ENCODE results near the gene SLC35B4. TPM values are rescaled to one million over a fixed set of nuclear protein-coding genes. Genes with fewer than 3 reads are reported as not detected.
"Not testable (repeated sequence)": the region's sequence is repeated elsewhere in the genome, so short reads cannot be mapped to it uniquely, and the experiment has no call there.

SLC35B4 gene
- polyA plus RNA-seq, 4 donors: 2.7 to 11.8 (median 4.1) TPM

DNA sequence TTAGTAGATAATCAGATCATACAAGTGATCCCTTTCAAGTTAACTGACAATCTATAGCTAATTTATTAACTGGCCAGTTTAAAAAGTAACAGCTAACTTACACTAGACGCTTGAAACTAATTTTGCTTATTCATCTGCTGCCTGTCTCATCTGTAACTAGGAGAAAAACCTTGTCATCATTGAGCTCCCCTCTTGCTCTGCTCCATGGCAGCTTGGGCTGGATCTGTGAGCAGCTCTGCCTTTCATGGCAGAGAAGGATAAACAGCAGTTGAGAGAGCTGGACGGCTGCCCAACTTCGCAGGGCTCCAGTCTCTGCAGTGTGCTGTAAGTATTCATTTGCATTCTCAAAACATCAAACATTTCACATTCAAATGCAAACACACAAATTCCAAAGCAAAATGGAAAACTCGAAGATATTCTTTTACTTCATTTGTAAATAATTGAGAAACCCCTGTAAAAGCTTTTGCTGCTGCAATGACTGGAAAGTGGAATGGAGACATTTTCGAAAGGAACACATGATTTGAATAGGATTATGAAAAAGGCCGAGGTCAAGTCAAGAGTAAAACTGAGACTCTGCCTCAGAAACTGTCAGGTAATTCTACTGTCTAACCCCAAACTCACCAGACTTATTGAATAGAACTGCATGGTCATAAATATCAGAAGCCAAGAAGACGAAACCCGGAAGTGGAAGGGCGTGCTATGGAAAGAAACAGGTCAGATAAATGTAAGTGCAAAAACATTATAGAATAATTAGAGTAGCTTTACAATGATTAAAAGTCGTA is 17.6 kb downstream of the SLC35B4 start:
- DNase-seq (peak; percentile 15 to 16), FAIRE-seq (no peak)
- no peaks in the 10 kb centered on the region for H3K27me3 ChIP-seq (ENCODE audit: control insufficient read depth in 3 of 3, insufficient read depth in 3 of 3, low read length in 3 of 3)
- H3K4me1 ChIP-seq (ENCODE audit: control insufficient read depth in 3 of 3, insufficient read depth in 2 of 3, low read depth in 1 of 3, low read length in 2 of 3): no peaks in the 10 kb centered on the region
- H3K36me3 ChIP-seq (ENCODE audit: control insufficient read depth in 3 of 3, insufficient read depth in 2 of 3, low read depth in 1 of 3, low read length in 3 of 3): peaks cover 5 to 20% (median 18%) of the 10 kb centered on the region in 3 donors
- WGBS, 3 donors: 50 to 63% (median 56%) methylated on average over 10 of the region's 10 CpGs
- H3K4me3 ChIP-seq (ENCODE audit: low read depth in 1 of 3, low read length in 3 of 3): no peak overlapping the region
- H3K27ac ChIP-seq (ENCODE audit: low read depth in 1 of 3, low read length in 2 of 3): no peak overlapping the region
- H3K9me3 ChIP-seq (ENCODE audit: control insufficient read depth in 2 of 2, insufficient read depth in 1 of 2, low read depth in 1 of 2, low read length in 1 of 2): peaks cover 0 to 6% of the 10 kb centered on the region in 2 donors

DNA sequence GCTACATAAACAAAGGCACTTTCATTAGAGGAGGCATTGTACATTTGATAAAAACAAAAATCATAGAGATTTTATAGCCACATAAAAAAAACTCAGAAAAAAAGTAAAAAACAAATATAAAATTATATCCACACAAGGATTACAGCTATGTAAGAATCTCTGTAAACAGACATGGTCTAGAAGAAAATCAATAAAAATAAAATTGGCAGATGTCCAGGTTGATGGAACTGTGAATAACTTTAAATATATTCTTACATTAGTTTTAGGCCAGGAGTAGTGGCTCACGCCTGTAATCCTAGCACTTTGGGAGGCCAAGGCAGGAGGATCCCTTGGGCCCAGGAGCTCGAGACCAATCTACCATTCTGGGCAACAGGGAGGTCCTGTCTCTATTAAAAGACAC is 19.2 kb downstream of the SLC35B4 start:
- DNase-seq (no peak), FAIRE-seq (no peak)
- peaks cover 0 to 6% of the 10 kb centered on the region in 2 donors for H3K9me3 ChIP-seq (ENCODE audit: control insufficient read depth in 2 of 2, insufficient read depth in 1 of 2, low read depth in 1 of 2, low read length in 1 of 2)
- no peaks in the 10 kb centered on the region for H3K4me1 ChIP-seq (ENCODE audit: control insufficient read depth in 3 of 3, insufficient read depth in 2 of 3, low read depth in 1 of 3, low read length in 2 of 3)
- peaks cover 5 to 25% (median 16%) of the 10 kb centered on the region in 3 donors for H3K36me3 ChIP-seq (ENCODE audit: control insufficient read depth in 3 of 3, insufficient read depth in 2 of 3, low read depth in 1 of 3, low read length in 3 of 3)
- no peak overlapping the region for H3K27ac ChIP-seq (ENCODE audit: low read depth in 1 of 3, low read length in 2 of 3)
- WGBS, 3 donors: 91 to 100% (median 96%) methylated on average over 2 of the region's 2 CpGs
- H3K27me3 ChIP-seq (ENCODE audit: control insufficient read depth in 3 of 3, insufficient read depth in 3 of 3, low read length in 3 of 3): no peaks in the 10 kb centered on the region
- H3K4me3 ChIP-seq (ENCODE audit: low read depth in 1 of 3, low read length in 3 of 3): no peak overlapping the region

DNA sequence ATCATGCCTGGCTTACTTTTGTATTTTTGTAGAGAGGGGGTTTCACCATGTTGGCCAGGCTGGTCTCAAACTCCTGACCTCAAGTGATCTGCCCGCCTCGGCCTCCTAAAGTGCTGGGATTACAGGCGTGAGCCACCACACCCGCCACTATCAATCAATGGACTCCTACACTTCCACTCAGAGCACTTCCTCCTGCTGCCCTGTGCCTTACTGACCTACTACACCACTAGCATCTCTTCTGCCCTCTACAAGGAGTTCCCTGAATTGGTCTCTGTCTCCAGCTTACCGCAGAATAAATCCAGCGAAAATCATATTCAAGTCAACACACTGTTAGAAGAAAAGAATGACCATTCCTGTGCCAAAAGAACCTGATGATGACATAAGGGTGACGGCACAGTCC is 20.7 kb downstream of the SLC35B4 start:
- H3K36me3 ChIP-seq (ENCODE audit: control insufficient read depth in 3 of 3, insufficient read depth in 2 of 3, low read depth in 1 of 3, low read length in 3 of 3): peaks cover 3 to 25% (median 9%) of the 10 kb centered on the region in 3 donors
- not testable (repeated sequence) for H3K27ac ChIP-seq (ENCODE audit: low read depth in 1 of 3, low read length in 2 of 3); H3K27me3 ChIP-seq (ENCODE audit: control insufficient read depth in 3 of 3, insufficient read depth in 3 of 3, low read length in 3 of 3); FAIRE-seq; H3K4me1 ChIP-seq (ENCODE audit: control insufficient read depth in 3 of 3, insufficient read depth in 2 of 3, low read depth in 1 of 3, low read length in 2 of 3); H3K9me3 ChIP-seq (ENCODE audit: control insufficient read depth in 2 of 2, insufficient read depth in 1 of 2, low read depth in 1 of 2, low read length in 1 of 2); DNase-seq; H3K4me3 ChIP-seq (ENCODE audit: low read depth in 1 of 3, low read length in 3 of 3)
- WGBS, 3 donors: 85 to 87% (median 86%) methylated on average over 4 to 7 of the region's 7 CpGs

DNA sequence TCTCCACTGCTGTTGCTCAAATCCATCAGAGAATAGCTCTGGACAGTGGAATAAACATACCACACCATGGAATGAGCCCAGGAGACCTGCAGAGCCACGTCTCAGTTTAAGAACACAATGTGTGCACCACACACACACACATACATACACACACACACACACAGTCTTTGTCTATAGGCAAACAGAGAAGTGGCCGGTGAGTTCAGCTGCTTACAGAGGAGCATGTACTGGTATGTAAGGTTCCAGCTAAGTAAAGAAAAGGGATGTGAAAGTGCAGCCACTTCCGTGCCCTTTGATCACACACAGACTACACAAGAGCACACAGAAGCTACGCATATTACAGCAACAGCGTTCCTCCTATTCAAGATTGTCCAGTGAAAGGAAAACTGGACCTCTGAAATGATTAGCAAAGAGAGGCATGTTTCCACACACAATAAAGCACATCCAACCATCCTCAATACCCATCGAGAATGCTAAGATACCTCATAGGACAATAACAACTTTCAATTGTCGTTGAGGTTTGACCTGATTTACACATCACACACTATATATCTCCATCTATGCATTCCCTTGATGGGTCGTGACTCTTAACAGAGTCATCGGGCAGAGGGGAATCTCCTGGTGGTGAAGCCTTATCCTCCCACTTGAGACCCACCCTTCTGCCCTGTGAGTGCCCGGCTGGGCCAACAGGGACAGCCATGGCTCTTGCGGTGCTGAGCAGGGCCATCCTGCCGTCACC is 23.6 kb downstream of the SLC35B4 start:
- FAIRE-seq (no peak), DNase-seq (peak in 1 of 2 donors; percentile 58)
- WGBS, 3 donors: 78 to 87% (median 80%) methylated on average over 12 of the region's 12 CpGs
- Histone ChIP-seq H3K4me3 (ENCODE audit: low read depth in 1 of 3, low read length in 3 of 3) (no peak overlapping the region), H3K27ac (ENCODE audit: low read depth in 1 of 3, low read length in 2 of 3) (no peak overlapping the region), H3K4me1 (ENCODE audit: control insufficient read depth in 3 of 3, insufficient read depth in 2 of 3, low read depth in 1 of 3, low read length in 2 of 3) (no peaks in the 10 kb centered on the region), H3K36me3 (ENCODE audit: control insufficient read depth in 3 of 3, insufficient read depth in 2 of 3, low read depth in 1 of 3, low read length in 3 of 3) (peaks cover 4 to 25% (median 7%) of the 10 kb centered on the region in 3 donors), H3K9me3 (ENCODE audit: control insufficient read depth in 2 of 2, insufficient read depth in 1 of 2, low read depth in 1 of 2, low read length in 1 of 2) (peaks cover 0 to 6% of the 10 kb centered on the region in 2 donors), H3K27me3 (ENCODE audit: control insufficient read depth in 3 of 3, insufficient read depth in 3 of 3, low read length in 3 of 3) (no peaks in the 10 kb centered on the region)

DNA sequence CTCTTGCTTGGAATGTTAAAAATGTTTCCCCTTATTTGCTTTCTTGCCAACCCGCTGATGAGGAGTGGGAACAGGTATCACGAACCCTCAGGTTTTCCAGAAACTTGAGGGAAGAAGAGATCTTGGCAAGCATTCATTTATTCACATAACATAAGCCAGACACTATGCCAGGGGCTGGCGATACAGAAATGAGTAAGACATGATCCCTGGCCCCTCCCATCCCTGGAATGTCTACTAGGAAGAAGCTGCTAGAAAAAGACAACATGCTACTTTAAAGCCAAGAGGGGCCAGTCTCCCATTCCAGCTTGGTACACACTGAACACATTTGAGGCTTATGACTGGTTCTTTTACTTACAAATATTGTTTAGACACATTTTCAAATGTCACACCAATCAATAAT is 26.4 kb downstream of the SLC35B4 start:
- 86 to 91% (median 87%) methylated on average over 3 of the region's 3 CpGs for WGBS, 3 donors
- FAIRE-seq (no peak), DNase-seq (no peak)
- Histone ChIP-seq H3K9me3 (ENCODE audit: control insufficient read depth in 2 of 2, insufficient read depth in 1 of 2, low read depth in 1 of 2, low read length in 1 of 2) (peaks cover 0 to 6% of the 10 kb centered on the region in 2 donors), H3K27ac (ENCODE audit: low read depth in 1 of 3, low read length in 2 of 3) (no peak overlapping the region), H3K4me1 (ENCODE audit: control insufficient read depth in 3 of 3, insufficient read depth in 2 of 3, low read depth in 1 of 3, low read length in 2 of 3) (no peaks in the 10 kb centered on the region), H3K27me3 (ENCODE audit: control insufficient read depth in 3 of 3, insufficient read depth in 3 of 3, low read length in 3 of 3) (no peaks in the 10 kb centered on the region), H3K4me3 (ENCODE audit: low read depth in 1 of 3, low read length in 3 of 3) (no peak overlapping the region), H3K36me3 (ENCODE audit: control insufficient read depth in 3 of 3, insufficient read depth in 2 of 3, low read depth in 1 of 3, low read length in 3 of 3) (peaks cover 4 to 16% (median 5%) of the 10 kb centered on the region in 3 donors)

DNA sequence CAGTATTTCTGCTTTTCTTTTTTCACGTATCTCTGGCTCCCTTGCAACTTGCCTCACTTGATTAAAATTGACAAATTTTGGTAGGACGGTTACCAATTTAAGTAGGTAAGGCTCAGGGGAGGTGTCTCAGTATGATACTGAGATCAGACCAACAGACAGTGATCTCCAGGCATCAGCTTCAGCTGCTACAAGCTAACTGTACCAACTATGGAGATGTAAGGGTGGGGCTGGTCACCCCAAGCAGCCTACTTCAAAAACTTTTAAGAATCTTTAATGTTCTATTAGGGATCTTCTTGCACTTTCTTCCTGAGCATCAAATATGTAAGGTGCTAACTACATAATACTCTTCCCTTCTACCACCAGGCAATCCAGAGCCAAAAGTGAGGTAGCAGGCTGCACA is 26.9 kb downstream of the SLC35B4 start:
- WGBS, 3 donors: 83 to 93% (median 91%) methylated on average over 2 of the region's 2 CpGs
- no peak for FAIRE-seq
- H3K27me3 ChIP-seq (ENCODE audit: control insufficient read depth in 3 of 3, insufficient read depth in 3 of 3, low read length in 3 of 3): no peaks in the 10 kb centered on the region

DNA sequence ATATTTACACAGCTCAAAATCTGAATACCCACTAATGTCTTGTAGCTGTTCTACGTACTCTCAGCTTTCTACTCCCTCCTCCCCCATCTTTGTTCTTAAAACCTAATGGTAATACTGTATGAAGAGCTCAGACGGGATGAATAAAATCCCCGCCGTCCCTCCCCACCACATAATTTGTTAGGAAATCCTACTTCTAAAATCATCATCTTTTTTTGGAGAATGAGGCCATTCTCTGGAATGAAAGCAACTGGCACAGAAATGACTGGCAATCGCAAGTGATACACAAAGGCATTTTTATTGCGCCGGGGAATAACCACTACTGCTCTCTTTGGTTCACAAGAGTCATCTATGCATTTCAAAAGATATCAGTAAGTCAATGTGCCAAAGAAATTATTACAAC is 27.3 kb downstream of the SLC35B4 start:
- DNase-seq (no peak), FAIRE-seq (no peak)
- Histone ChIP-seq H3K27me3 (ENCODE audit: control insufficient read depth in 3 of 3, insufficient read depth in 3 of 3, low read length in 3 of 3) (no peaks in the 10 kb centered on the region), H3K36me3 (ENCODE audit: control insufficient read depth in 3 of 3, insufficient read depth in 2 of 3, low read depth in 1 of 3, low read length in 3 of 3) (peaks cover 0 to 10% (median 4%) of the 10 kb centered on the region in 3 donors), H3K9me3 (ENCODE audit: control insufficient read depth in 2 of 2, insufficient read depth in 1 of 2, low read depth in 1 of 2, low read length in 1 of 2) (no peaks in the 10 kb centered on the region), H3K4me3 (ENCODE audit: low read depth in 1 of 3, low read length in 3 of 3) (no peak overlapping the region), H3K27ac (ENCODE audit: low read depth in 1 of 3, low read length in 2 of 3) (no peak overlapping the region), H3K4me1 (ENCODE audit: control insufficient read depth in 3 of 3, insufficient read depth in 2 of 3, low read depth in 1 of 3, low read length in 2 of 3) (no peaks in the 10 kb centered on the region)
- 75 to 94% (median 90%) methylated on average over 7 of the region's 7 CpGs for WGBS, 3 donors

More for the DNA sequence above, 26.9 kb downstream of the SLC35B4 start:
- H3K27ac ChIP-seq (ENCODE audit: low read depth in 1 of 3, low read length in 2 of 3): no peak overlapping the region
- DNase-seq: no peak
- no peak overlapping the region for H3K4me3 ChIP-seq (ENCODE audit: low read depth in 1 of 3, low read length in 3 of 3)
- no peaks in the 10 kb centered on the region for H3K4me1 ChIP-seq (ENCODE audit: control insufficient read depth in 3 of 3, insufficient read depth in 2 of 3, low read depth in 1 of 3, low read length in 2 of 3)
- peaks cover 1 to 14% (median 4%) of the 10 kb centered on the region in 3 donors for H3K36me3 ChIP-seq (ENCODE audit: control insufficient read depth in 3 of 3, insufficient read depth in 2 of 3, low read depth in 1 of 3, low read length in 3 of 3)
- H3K9me3 ChIP-seq (ENCODE audit: control insufficient read depth in 2 of 2, insufficient read depth in 1 of 2, low read depth in 1 of 2, low read length in 1 of 2): peaks cover 0 to 1% of the 10 kb centered on the region in 2 donors

DNA sequence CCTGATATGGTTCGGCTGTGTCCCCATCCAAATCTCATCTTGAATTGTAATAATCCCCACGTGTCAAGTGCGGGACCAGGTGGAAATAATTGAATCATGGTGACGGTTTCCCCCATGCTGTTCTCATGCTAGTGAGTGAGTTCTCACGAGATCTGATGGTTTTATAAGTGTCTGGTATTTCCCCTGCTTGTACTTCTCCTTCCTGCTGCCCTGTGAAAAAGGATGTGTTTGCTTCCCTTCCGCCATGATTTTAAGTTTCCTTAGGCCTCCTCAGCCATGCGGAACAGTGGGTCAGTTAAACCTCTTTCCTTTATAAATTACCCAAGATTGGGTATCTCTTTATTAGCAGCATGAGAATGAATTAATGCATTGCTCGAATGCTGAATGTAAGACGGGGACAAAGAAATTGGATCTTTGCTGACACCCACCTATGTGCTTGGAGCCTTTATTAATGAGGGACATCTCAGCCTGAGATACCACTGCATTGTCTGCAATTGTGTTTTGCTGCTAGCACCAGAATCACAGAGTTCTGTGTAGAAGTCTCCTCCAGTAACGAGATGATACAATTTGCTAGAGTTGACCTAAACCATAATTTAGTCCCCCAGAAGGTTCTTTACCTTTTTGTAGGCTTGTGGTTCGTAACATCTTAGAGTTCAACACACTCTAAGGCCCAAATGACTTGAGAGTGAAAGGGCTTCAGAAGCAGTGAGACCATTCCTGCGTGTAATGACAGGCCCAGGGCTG is 28.6 kb downstream of the SLC35B4 start:
- H3K4me3 ChIP-seq (ENCODE audit: low read depth in 1 of 3, low read length in 3 of 3): no peak overlapping the region
- WGBS, 3 donors: 83 to 91% (median 89%) methylated on average over 12 of the region's 12 CpGs
- H3K9me3 ChIP-seq (ENCODE audit: control insufficient read depth in 2 of 2, insufficient read depth in 1 of 2, low read depth in 1 of 2, low read length in 1 of 2): no peaks in the 10 kb centered on the region
- FAIRE-seq (no peak), DNase-seq (no peak)
- no peaks in the 10 kb centered on the region for H3K4me1 ChIP-seq (ENCODE audit: control insufficient read depth in 3 of 3, insufficient read depth in 2 of 3, low read depth in 1 of 3, low read length in 2 of 3)
- H3K27ac ChIP-seq (ENCODE audit: low read depth in 1 of 3, low read length in 2 of 3): no peak overlapping the region
- peaks cover 0 to under 1% (median 0%) of the 10 kb centered on the region in 3 donors for H3K27me3 ChIP-seq (ENCODE audit: control insufficient read depth in 3 of 3, insufficient read depth in 3 of 3, low read length in 3 of 3)
- peaks cover 0 to 2% (median 0%) of the 10 kb centered on the region in 3 donors for H3K36me3 ChIP-seq (ENCODE audit: control insufficient read depth in 3 of 3, insufficient read depth in 2 of 3, low read depth in 1 of 3, low read length in 3 of 3)

Data from small intestine (tissue), 7 donors.